OCI-LY3 (cell line): ENCODE data around the gene POU2F2.

Source experiments
- EZH2phosphoT487 ChIP-seq: fragments of 200-600 bp; shearing (Covaris generic); IDR thresholded peaks from 2 replicates; pipeline ENCODE4 v1.6.1; 2018; ENCODE audit warnings: antibody characterized with exemption, mixed run types, low read depth
- TF ChIP-seq, protein P1 (sequence below): fragments of 200-600, 300-600 bp; sonication (generic); IDR thresholded peaks from 2 replicates; pipeline ENCODE4 v1.5.1; 2014; ENCODE audit warnings: antibody characterized with exemption, low read length, low read depth

DNA sequence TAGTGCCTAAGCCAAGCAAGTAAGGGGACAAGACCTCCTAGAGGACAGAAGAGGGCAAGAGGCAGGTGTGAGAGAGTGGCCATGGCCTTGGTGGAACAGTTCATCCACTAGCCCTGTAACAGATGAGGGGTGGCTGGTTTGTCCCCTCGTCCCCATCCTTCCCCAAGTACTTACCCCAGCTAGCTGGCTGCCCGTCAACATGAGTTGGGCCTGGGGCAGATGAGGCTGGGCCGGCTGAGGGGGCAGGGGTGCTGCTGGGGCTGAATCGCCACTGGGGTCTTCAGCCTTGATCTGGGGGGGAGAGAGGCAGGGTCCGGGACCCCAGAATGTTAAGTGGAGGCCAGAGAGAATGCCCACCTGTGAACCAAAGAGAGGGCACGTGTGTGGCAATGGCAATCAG lies 15.2 kb downstream of the POU2F2 start:
- TF ChIP-seq, protein P1, sequence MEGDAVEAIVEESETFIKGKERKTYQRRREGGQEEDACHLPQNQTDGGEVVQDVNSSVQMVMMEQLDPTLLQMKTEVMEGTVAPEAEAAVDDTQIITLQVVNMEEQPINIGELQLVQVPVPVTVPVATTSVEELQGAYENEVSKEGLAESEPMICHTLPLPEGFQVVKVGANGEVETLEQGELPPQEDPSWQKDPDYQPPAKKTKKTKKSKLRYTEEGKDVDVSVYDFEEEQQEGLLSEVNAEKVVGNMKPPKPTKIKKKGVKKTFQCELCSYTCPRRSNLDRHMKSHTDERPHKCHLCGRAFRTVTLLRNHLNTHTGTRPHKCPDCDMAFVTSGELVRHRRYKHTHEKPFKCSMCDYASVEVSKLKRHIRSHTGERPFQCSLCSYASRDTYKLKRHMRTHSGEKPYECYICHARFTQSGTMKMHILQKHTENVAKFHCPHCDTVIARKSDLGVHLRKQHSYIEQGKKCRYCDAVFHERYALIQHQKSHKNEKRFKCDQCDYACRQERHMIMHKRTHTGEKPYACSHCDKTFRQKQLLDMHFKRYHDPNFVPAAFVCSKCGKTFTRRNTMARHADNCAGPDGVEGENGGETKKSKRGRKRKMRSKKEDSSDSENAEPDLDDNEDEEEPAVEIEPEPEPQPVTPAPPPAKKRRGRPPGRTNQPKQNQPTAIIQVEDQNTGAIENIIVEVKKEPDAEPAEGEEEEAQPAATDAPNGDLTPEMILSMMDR, result no peak
- TF ChIP-seq EZH2phosphoT487, result no peak
